ENCODE measurements around the gene TAPBPL. TPM values are rescaled to one million over a fixed set of nuclear protein-coding genes. Genes with fewer than 3 reads are reported as not detected.

The TAPBPL gene
- total and polyA plus RNA-seq, 12 donors, result 7.9 to 57.5 (median 17.0) TPM

DNA sequence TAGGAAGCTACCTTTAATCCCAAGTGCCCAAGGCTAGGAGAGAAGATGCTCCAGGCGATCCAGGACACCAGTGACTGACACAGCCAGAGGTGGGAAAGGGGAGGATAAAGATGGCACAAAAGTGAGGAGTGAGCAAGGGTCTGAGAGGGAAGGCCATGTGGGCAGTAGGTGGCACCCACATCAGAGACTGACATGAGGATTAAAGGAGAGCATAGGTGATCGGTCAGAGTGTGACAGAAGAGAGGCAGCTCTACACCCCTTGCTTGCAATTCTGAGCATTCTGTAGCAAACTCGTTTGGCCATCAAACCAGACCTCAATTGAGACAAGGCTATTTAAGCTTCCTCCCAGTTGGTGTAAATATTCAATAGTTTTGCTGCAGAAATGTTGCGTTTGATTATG, 7.8 kb upstream of the TAPBPL start:
- TF ChIP-seq, protein P1, sequence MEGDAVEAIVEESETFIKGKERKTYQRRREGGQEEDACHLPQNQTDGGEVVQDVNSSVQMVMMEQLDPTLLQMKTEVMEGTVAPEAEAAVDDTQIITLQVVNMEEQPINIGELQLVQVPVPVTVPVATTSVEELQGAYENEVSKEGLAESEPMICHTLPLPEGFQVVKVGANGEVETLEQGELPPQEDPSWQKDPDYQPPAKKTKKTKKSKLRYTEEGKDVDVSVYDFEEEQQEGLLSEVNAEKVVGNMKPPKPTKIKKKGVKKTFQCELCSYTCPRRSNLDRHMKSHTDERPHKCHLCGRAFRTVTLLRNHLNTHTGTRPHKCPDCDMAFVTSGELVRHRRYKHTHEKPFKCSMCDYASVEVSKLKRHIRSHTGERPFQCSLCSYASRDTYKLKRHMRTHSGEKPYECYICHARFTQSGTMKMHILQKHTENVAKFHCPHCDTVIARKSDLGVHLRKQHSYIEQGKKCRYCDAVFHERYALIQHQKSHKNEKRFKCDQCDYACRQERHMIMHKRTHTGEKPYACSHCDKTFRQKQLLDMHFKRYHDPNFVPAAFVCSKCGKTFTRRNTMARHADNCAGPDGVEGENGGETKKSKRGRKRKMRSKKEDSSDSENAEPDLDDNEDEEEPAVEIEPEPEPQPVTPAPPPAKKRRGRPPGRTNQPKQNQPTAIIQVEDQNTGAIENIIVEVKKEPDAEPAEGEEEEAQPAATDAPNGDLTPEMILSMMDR (IDR thresholded peaks at IDR 0.05), result no peak
- Histone ChIP-seq H3K4me3 (no peak overlapping the region), H3K27ac (peak overlapping the region in 1 of 10 donors; percentile 52), H3K27me3 (no peaks in the 10 kb centered on the region), H3K36me3 (peaks cover 0 to 46% (median 0%) of the 10 kb centered on the region in 9 donors), H3K4me1 (no peaks in the 10 kb centered on the region), H3K9me3 (no peaks in the 10 kb centered on the region)
- intact Hi-C loops (cut with DNase I), result no loop called here
- no peak for ATAC-seq
- DNase-seq, result no peak
- 77 to 78% methylated on average over 4 of the region's 4 CpGs for WGBS, 2 donors

DNA sequence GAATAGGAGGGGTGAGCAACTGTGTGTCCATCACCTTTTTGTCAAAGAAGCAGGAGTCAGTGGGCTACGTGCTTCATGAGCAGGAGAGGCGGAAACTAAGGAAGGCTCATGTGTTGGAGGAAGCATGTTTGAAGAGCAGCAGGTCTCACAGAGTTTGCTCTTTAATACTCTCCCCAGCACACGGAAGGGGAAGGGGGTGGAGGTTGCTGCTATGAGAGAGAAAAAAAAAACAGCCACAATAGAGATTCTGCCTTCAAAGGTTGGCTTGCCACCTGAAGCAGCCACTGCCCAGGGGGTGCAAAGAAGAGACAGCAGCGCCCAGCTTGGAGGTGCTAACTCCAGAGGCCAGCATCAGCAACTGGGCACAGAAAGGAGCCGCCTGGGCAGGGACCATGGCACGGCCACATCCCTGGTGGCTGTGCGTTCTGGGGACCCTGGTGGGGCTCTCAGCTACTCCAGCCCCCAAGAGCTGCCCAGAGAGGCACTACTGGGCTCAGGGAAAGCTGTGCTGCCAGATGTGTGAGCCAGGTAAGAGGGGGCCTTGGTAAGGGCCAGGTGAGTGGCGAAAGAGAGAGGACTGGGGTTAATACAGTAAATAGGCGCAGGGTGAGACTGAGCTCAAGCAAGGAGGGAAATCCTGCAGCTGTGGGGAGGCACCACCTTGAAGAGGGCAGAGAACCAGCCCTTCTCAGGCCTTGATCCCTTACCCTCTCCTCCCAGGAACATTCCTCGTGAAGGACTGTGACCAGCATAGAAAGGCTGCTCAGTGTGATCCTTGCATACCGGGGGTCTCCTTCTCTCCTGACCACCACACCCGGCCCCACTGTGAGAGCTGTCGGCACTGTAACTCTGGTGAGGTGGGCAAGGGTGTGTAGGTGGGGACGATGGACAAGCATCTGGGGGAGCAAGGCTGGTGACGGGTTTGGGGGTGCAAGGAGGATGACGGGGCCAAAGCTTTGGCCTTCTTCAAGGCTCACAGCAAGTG, 6.8 kb upstream of the TAPBPL start, which contains the start of gene CD27:
Gene CD27, plus strand, starts transcription at position 252 of the 985 bp plus-strand sequence. Its CDS starts 141 bp downstream, at position 393.
- H3K27ac ChIP-seq, result peak within 1 kb of the TSS in 1 of 10 donors; percentile 81
- peaks cover 0 to 46% (median 0%) of the 10 kb centered on the region in 9 donors for H3K36me3 ChIP-seq
- intact Hi-C loops (cut with DNase I), result no loop called here
- peak within 1 kb of the TSS in 1 of 10 donors; percentile 49 for H3K4me3 ChIP-seq
- TF ChIP-seq, protein P1 (IDR thresholded peaks at IDR 0.05), result no peak
- WGBS, 2 donors, result 90 to 91% methylated on average over 16 of the region's 16 CpGs
- no peaks in the 10 kb centered on the region for H3K27me3 ChIP-seq
- DNase-seq (no peak), ATAC-seq (no peak)
- H3K4me1 ChIP-seq, result peaks cover 0 to 3% (median under 1%) of the 10 kb centered on the region in 9 donors
- no peaks in the 10 kb centered on the region for H3K9me3 ChIP-seq

DNA sequence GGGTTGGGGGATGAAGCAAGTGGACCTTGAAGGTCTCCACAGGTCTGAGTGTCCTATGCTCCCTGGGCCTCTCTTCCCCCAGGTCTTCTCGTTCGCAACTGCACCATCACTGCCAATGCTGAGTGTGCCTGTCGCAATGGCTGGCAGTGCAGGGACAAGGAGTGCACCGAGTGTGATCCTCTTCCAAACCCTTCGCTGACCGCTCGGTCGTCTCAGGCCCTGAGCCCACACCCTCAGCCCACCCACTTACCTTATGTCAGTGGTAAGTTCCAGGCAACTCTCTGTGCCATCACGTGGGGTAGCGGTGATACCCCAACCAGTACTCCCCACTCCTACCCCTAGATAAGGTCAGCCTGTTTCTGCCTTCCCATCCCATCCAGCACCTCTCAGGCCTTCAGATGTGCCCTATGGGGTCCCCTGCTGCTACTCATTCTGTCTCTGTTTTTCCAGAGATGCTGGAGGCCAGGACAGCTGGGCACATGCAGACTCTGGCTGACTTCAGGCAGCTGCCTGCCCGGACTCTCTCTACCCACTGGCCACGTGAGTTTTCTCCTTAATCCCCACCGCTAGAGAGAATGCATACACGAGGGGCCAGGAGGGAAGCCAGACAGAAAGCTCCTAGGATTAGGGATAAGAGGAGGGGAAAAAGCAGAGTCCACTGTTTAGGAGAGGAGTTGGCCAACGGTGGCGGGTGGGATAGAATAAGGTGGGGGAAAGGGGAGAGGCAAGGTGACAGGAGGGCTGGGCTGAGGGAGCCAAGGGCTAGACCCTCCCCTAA, 1.6 kb upstream of the TAPBPL start:
- TF ChIP-seq, protein P1 (IDR thresholded peaks at IDR 0.05), result no peak
- peak in 1 of 8 donors; percentile 2 for ATAC-seq
- Histone ChIP-seq H3K36me3 (peaks cover 0 to 51% (median 13%) of the 10 kb centered on the region in 9 donors), H3K4me3 (peak overlapping the region in 8 of 10 donors; percentile 56 to 85 (median 68)), H3K4me1 (peaks cover 4 to 31% (median 27%) of the 10 kb centered on the region in 9 donors), H3K9me3 (no peaks in the 10 kb centered on the region), H3K27me3 (no peaks in the 10 kb centered on the region), H3K27ac (peak overlapping the region in 9 of 10 donors; percentile 95 to 100 (median 98))
- WGBS, 2 donors, result 71% methylated on average over 16 of the region's 16 CpGs
- intact Hi-C loops (cut with DNase I), result loop anchor here in 1 of 10 donors (5.0 kb wide), 1 partner anchor 82 kb away; the partner anchor contains the start of gene GAPDH
- no peak for DNase-seq

All from heart right ventricle (tissue), 16 donors.